Lower leg skin (tissue), 4 donors: ENCODE data around the gene MAGEA12. TPM values are rescaled to one million over a fixed set of nuclear protein-coding genes. Genes with fewer than 3 reads are reported as not detected.
"Not testable (repeated sequence)": the region's sequence is repeated elsewhere in the genome, so short reads cannot be mapped to it uniquely, and the experiment has no call there.

Source experiments
- DNase-seq, 2 donors: peaks; one replicate each; pipeline ENCODE4 v3.0.0-alpha.2; 2019; ENCODE audit warnings: low spot score in 2 of 2
- H3K4me3 ChIP-seq: fragments of 200-600 bp; sonication (generic); 2 replicates; pipeline ENCODE4 v1.5.1; 2017; ENCODE audit warnings: mild to moderate bottlenecking, low read depth; ENCODE audit not compliant: poor library complexity, severe bottlenecking
- POLR2A ChIP-seq, 2 donors: fragments of 450-650 bp; IDR thresholded peaks; one replicate each; pipeline ENCODE4 v1.6.1; 2016 to 2017; ENCODE audit warnings: antibody characterized with exemption in 2 of 2, mild to moderate bottlenecking in 1 of 2, moderate library complexity in 1 of 2
- WGBS, 2 donors: methylation state at CpG; one replicate each; pipeline ENCODE4 v1.1.5; 2018; 5-methylcytosine and 5-hydroxymethylcytosine counted together
- intact Hi-C: fragments of 100-400 bp; cut with DNase I; formaldehyde crosslinking; loops from one replicate; pipeline ENCODE4 v1.15.0; 2023; ENCODE audit warnings: low total_unique reads
- total RNA-seq, 4 donors: library from RNA; depleted of rRNA; stranded (reverse); fragments of >200 nt; gene quantifications; one replicate each; pipeline ENCODE4 v1.1.0, GENCODE V29; 2016
- TF ChIP-seq, protein P1 (sequence below), 3 donors: fragments of 450-650 bp; IDR thresholded peaks; one replicate each; pipeline ENCODE4 v1.5.1; 2016; ENCODE audit warnings: antibody characterized with exemption in 3 of 3, mild to moderate bottlenecking in 3 of 3, moderate library complexity in 2 of 3

MAGEA12 gene
- total RNA-seq, 4 donors from 2014 or later = not detected

DNA sequence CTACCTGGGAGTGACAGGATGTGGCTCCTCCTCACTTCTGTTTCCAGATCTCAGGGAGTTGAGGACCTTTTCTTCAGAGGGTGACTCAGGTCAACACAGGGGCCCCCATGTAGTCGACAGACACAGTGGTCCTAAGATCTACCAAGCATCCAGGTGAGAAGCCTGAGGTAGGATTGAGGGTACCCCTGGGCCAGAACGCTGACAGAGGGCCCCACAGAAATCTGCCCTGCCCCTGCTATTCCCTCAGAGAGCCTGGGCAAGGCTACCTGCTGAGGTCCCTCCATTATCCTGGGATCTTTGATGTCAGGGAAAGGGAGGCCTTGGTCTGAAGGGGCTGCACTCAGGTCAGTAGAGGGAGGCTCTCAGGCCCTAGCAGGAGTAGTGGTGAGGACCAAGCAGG, 1.5 kb downstream of the MAGEA12 start:
- WGBS, 2 donors = 71 to 73% methylated on average over 2 of the region's 2 CpGs
- H3K4me3 ChIP-seq = no peak overlapping the region
- DNase-seq = peak in 1 of 2 donors; percentile 80
- intact Hi-C loops = no loop called here
- TF ChIP-seq POLR2A (IDR thresholded peaks at IDR 0.05) = no peak
- TF ChIP-seq, protein P1, sequence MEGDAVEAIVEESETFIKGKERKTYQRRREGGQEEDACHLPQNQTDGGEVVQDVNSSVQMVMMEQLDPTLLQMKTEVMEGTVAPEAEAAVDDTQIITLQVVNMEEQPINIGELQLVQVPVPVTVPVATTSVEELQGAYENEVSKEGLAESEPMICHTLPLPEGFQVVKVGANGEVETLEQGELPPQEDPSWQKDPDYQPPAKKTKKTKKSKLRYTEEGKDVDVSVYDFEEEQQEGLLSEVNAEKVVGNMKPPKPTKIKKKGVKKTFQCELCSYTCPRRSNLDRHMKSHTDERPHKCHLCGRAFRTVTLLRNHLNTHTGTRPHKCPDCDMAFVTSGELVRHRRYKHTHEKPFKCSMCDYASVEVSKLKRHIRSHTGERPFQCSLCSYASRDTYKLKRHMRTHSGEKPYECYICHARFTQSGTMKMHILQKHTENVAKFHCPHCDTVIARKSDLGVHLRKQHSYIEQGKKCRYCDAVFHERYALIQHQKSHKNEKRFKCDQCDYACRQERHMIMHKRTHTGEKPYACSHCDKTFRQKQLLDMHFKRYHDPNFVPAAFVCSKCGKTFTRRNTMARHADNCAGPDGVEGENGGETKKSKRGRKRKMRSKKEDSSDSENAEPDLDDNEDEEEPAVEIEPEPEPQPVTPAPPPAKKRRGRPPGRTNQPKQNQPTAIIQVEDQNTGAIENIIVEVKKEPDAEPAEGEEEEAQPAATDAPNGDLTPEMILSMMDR (IDR thresholded peaks at IDR 0.05) = no peak

DNA sequence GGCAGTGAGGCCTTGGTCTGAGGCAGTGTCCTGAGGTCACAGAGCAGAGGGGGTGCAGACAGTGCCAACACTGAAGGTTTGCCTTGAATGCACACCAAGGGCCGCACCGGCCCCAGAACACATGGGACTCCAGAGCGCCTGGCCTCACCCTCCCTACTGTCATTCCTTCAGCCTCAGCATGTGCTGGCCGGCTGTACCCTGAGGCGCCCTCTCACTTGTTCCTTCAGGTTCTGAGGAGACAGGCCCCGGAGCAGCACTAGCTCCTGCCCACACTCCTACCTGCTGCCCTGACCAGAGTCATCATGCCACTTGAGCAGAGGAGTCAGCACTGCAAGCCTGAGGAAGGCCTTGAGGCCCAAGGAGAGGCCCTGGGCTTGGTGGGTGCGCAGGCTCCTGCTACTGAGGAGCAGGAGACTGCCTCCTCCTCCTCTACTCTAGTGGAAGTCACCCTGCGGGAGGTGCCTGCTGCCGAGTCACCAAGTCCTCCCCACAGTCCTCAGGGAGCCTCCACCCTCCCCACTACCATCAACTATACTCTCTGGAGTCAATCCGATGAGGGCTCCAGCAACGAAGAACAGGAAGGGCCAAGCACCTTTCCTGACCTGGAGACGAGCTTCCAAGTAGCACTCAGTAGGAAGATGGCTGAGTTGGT, 2.4 kb downstream of the MAGEA12 start:
- intact Hi-C loops = no loop called here
- 78 to 90% methylated on average over 10 to 12 of the region's 12 CpGs for WGBS, 2 donors
- H3K4me3 ChIP-seq = no peak overlapping the region
- peak in 1 of 2 donors; percentile 75 for DNase-seq
- no peak for TF ChIP-seq POLR2A (IDR thresholded peaks at IDR 0.05)
- TF ChIP-seq, protein P1 (IDR thresholded peaks at IDR 0.05) = no peak

DNA sequence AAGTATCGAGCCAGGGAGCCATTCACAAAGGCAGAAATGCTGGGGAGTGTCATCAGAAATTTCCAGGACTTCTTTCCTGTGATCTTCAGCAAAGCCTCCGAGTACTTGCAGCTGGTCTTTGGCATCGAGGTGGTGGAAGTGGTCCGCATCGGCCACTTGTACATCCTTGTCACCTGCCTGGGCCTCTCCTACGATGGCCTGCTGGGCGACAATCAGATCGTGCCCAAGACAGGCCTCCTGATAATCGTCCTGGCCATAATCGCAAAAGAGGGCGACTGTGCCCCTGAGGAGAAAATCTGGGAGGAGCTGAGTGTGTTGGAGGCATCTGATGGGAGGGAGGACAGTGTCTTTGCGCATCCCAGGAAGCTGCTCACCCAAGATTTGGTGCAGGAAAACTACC, 3.0 kb downstream of the MAGEA12 start:
- H3K4me3 ChIP-seq, intact Hi-C loops: not testable (repeated sequence)
- WGBS, 2 donors = 68 to 86% methylated on average over 2 to 12 of the region's 12 CpGs
- peak in 1 of 2 donors; percentile 68 for DNase-seq

DNA sequence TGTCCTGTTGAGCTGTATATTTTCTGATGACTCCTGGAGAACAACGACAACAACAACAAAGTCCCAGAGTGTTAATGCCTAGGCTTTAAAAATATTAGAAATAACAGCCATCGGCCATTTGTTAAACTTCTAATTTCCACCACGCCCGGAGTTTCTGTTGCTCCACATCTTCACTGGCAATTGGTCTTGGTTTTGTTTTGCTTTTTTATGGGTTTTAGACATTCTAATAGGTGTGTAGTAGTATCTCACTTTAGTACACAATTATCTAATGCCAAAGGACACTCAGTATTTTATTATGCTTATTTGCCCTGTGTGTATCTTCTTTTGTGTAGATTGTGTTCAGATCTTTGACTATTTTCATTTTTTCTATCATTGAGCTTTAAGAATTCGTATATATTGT, 5.0 kb downstream of the MAGEA12 start:
- TF ChIP-seq POLR2A (IDR thresholded peaks at IDR 0.05) = no peak
- H3K4me3 ChIP-seq = no peak overlapping the region
- intact Hi-C loops = no loop called here
- 81 to 88% methylated on average over 5 of the region's 5 CpGs for whole genome bisulfite sequencing, 2 donors
- no peak for DNase-seq

DNA sequence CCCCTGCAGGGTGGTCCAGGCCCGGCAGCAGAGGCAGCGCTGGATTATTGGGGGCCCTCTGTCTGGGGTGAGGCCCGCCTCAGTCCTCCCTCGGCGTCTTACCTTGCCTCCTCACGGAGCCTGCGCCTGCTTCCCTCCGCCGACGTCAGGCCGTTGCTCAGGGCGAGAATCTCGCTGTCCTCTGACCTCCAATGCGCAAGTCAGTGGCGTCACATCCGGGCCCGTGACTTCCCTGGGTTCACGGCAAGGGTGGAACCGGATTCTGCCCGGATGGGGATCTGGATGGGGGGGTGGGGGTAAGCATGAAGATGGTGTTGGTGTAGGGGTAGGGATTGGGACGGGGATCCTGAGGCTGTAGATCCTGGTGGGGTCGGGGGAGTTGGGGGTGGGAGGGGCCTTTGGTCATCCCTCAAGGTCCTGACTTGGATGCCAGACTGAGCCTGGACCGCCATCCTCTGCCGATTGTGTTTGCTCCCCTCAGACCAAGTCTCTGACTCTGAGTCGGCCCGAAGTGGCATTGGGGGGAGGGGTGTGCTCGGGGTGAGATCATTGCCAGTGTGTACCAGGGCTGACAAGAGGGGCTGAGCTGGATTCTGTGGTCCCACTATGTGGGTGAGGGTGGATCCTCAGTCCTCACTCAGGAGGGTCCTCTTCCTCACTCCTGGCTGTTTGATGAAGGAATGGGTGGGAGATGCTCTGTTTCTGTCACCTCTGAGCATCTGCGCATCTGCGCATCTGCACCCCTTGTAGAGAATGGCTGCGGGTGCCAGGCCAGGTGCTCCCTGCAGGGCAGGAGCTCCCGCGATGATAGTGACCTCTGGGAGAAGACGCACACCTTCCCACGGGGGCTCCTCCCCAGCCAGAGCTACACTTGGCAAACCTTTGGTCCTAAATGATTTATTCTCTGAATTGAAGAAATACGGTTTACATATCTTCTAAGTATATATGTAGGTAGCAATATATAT, 20.4 kb downstream of the MAGEA12 start, which contains the start of gene MAGEA2:
MAGEA2 (minus strand) TSS at position 157 of the 965 bp plus-strand sequence. CDS start 2,479 bp downstream, outside the sequence.
- DNase-seq, intact Hi-C loops, H3K4me3 ChIP-seq: not testable (repeated sequence)
- no CpG with 5 or more reads among the region's 35 CpGs for WGBS, 2 donors

DNA sequence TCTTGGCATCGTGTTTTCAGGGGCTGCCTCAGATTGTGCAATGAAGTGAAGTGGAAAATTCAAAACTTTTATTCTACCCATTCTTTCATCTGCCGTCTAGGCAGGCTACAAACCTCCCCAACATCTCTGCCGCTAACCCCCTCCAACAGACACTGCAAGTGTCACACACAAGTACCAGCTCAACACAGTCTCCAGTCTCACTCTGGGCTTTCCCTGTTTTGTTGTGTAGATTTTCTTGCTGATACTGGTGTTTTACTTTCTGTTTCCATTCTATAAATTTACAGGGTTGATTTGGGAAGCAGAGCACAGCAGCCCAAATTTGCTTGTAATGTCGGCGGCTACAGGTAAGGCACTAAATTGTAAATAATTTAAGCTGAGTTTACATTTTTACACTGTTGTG, 21.3 kb downstream of the MAGEA12 start:
- WGBS, 2 donors = no CpG with 5 or more reads among the region's 5 CpGs
- DNase-seq, intact Hi-C loops: not testable (repeated sequence)

DNA sequence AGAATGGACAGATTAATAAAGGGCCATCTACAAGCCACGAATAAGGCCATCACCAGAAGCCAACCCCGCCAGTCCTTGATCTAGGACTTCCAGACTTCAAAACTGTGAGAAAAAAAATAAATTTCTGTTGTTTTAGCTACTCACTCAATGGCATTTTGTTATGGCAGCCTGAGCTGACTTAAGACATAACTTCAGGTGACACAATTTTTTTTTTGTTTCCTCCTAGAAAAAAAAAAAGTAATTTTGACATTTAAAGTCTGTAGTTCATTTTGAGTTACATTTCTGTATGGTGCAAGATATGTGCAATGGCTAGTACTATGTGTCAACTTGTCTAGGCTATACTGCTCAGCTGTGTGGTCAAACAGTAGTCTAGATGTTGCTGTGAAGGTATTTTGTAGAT, 25.4 kb downstream of the MAGEA12 start, which contains the start of gene CSAG3:
CSAG3 (plus strand) TSS at position 301 of the 400 bp plus-strand sequence.
- WGBS, 2 donors = no CpG with 5 or more reads among the region's 2 CpGs
- H3K4me3 ChIP-seq, DNase-seq, intact Hi-C loops: not testable (repeated sequence)

More for the DNA sequence above, 21.3 kb downstream of the MAGEA12 start:
- H3K4me3 ChIP-seq = not testable (repeated sequence)

DNA sequence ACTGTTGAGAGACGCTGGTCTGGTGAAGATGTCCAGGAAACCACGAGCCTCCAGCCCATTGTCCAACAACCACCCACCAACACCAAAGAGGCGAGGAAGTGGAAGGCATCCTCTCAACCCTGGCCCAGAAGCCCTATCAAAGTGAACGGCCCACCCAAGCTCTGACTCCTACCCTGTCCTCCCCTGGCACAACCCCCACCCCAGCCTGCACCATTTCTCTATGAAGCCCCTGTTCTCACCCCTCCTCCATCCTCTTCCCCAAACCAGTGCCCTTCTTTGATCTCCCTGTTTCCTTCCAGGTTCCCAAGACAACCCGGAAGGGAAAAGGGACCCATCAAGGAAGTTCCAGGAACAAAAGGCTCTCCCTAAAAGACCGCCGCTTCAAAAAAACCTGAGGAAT, 26.0 kb downstream of the MAGEA12 start:
- intact Hi-C loops, DNase-seq, H3K4me3 ChIP-seq: not testable (repeated sequence)
- WGBS, 2 donors = 58 to 82% methylated on average over 4 to 6 of the region's 7 CpGs

DNA sequence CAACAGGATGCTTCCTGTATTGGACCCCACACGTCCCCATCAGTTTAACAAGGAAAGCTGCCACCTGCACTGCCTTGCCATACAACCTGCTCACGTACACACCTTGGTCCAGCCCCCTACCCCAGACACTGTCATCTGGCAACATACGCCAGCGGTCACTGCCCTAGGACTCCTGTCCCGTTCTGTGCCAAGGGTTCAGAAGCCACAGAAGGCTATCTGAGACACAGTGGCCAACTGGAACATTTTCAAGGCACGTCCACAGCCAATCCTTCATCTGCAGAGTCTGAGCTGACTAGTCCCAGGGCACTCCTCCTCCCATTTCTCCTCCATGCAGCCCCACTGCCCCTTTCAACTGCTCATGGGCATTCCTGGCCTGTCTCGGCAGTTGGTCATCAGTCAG, 28.0 kb downstream of the MAGEA12 start:
- H3K4me3 ChIP-seq, DNase-seq, intact Hi-C loops: not testable (repeated sequence)
- WGBS, 2 donors = no CpG with 5 or more reads among the region's 7 CpGs

DNA sequence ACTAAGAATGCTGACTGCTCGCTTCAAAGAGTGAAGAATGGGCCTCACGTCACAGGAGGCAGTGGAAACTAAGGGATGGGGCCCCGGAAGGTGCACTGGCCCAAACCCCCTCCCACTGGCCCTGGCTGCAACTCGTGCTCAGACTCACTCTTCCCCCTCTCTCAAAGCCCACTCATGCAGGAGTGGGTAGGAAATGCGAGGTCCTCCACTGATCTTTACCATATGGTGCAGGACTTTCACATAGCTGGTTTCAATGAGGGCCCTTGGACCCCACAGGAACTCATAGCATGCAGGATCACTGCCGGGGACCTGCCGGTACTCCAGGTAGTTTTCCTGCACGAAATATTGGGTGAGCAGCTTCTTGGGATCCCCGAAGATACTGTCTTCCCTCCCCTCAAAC, 33.0 kb downstream of the MAGEA12 start:
- intact Hi-C loops, H3K4me3 ChIP-seq: not testable (repeated sequence)
- 74 to 88% methylated on average over 8 to 9 of the region's 9 CpGs for WGBS, 2 donors
- peak in 1 of 2 donors; percentile 54 for DNase-seq

DNA sequence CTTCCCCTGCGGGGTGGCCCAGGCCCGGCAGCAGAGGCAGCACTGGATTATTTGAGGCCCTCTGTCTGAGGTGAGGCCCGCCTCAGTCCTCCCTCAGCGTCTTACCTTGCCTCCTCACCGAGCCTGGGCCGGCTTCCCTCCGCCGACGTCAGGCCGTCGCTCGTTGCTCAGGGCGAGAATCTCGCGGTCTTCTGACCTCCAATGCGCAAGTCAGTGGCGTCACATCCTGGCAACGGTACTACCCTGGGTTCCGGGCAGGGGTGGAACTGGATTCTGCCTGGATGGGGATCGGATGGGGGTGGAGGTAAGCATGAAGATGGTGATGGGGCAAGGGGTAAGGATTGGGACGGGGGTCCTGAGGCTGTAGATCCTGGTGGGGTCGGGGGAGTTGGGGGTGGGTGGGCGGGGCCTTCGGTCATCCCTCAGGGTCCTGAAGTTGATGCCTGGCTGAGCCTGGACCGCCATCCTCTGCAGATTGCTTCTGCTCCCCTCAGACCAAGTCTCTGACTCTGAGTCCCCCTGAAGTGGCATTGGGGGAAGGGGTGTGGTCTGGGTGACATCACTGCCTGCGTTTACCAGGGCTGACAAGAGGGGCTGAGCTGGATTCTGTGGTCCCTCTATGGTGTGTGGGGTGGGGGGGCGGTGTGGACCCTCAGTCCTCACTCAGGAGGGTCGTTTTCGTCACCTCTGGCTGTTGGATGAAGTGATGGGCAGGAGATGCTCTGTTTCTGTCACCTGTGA, 36.2 kb downstream of the MAGEA12 start, which contains the start of gene MAGEA6:
MAGEA6 (minus strand) TSS at position 141 of the 741 bp plus-strand sequence. CDS start 2,039 bp downstream, outside the sequence.
- DNase-seq, H3K4me3 ChIP-seq, intact Hi-C loops: not testable (repeated sequence)
- no CpG with 5 or more reads among the region's 29 CpGs for WGBS, 2 donors

DNA sequence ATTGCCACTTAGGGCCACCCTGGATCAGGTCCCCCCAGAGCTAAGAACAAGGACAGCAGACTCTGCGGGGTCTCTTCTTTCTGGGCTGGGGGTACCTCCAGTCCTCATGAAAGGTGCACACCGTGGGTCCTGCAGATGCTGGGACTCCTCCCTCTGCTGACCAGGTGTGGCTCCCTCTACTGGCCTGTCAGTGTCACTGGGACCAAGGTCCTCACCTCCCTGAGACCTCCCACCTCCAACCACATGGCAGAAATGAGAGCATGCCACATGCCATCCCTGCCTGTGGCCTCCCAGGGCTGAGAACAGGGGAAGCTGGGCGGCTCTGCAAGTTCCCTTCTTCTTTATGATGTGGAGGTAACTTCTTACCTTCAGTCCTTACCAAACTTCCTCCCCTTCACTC, 53.5 kb downstream of the MAGEA12 start:
- DNase-seq, intact Hi-C loops, H3K4me3 ChIP-seq: not testable (repeated sequence)
- WGBS, 2 donors = no CpG with 5 or more reads among the region's 3 CpGs
